ENCODE data around the gene TAS2R14. TPM values are rescaled to one million over a fixed set of nuclear protein-coding genes. Genes with fewer than 3 reads are reported as not detected.

Gene TAS2R14
- polyA plus RNA-seq, 1 donor from 2014 or later: 14.9 TPM

DNA sequence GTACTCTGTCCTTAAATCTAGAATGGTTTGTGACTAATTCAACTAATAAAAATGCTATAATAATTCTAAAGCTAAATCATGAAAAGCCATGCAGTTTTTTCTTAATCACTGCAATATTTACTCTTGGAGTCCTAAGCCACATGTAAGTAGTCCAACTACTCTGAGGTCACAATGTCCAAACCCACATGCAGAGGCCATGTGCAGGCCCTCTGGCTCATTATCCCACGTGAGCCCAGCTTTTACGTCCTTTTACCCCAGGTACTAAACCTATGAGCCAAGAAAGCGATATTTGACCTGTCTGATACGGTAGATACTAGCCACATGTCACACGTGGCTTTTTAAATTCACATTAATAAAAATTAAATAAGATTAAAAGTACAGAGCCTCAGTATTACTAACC, 42.2 kb downstream of the TAS2R14 start:
- no peaks in the 10 kb centered on the region for H4K20me1 ChIP-seq (ENCODE audit: insufficient read depth)
- H3K27ac ChIP-seq (ENCODE audit: low read length): no peak overlapping the region
- TF ChIP-seq, protein P1, sequence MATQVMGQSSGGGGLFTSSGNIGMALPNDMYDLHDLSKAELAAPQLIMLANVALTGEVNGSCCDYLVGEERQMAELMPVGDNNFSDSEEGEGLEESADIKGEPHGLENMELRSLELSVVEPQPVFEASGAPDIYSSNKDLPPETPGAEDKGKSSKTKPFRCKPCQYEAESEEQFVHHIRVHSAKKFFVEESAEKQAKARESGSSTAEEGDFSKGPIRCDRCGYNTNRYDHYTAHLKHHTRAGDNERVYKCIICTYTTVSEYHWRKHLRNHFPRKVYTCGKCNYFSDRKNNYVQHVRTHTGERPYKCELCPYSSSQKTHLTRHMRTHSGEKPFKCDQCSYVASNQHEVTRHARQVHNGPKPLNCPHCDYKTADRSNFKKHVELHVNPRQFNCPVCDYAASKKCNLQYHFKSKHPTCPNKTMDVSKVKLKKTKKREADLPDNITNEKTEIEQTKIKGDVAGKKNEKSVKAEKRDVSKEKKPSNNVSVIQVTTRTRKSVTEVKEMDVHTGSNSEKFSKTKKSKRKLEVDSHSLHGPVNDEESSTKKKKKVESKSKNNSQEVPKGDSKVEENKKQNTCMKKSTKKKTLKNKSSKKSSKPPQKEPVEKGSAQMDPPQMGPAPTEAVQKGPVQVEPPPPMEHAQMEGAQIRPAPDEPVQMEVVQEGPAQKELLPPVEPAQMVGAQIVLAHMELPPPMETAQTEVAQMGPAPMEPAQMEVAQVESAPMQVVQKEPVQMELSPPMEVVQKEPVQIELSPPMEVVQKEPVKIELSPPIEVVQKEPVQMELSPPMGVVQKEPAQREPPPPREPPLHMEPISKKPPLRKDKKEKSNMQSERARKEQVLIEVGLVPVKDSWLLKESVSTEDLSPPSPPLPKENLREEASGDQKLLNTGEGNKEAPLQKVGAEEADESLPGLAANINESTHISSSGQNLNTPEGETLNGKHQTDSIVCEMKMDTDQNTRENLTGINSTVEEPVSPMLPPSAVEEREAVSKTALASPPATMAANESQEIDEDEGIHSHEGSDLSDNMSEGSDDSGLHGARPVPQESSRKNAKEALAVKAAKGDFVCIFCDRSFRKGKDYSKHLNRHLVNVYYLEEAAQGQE (IDR thresholded peaks at IDR 0.05; ENCODE audit: borderline replicate concordance): no peak
- TF ChIP-seq SMC3 (conservative IDR thresholded peaks at IDR 0.05; ENCODE audit: poor library complexity) (no peak), POLR2AphosphoS5 (IDR thresholded peaks at IDR 0.05) (no peak), MXI1 (conservative IDR thresholded peaks at IDR 0.05; ENCODE audit: poor library complexity, severe bottlenecking) (no peak), EZH2 (IDR thresholded peaks at IDR 0.05; ENCODE audit: borderline replicate concordance, insufficient read depth, low read length, poor library complexity, severe bottlenecking) (no peak), RAD21 (conservative IDR thresholded peaks at IDR 0.05) (no peak), EP300 (conservative IDR thresholded peaks at IDR 0.05; ENCODE audit: poor library complexity, severe bottlenecking) (no peak), TAF1 (IDR thresholded peaks at IDR 0.05; ENCODE audit: low read depth) (no peak)
- H3K9ac ChIP-seq (ENCODE audit: low read length): no peak overlapping the region
- H3F3A ChIP-seq (ENCODE audit: insufficient read depth, low read length, poor library complexity, severe bottlenecking): no peaks in the 10 kb centered on the region
- H3K9me2 ChIP-seq (ENCODE audit: insufficient read depth, low read length): no peaks in the 10 kb centered on the region
- H3K9me3 ChIP-seq (ENCODE audit: low read length): peaks cover 4% of the 10 kb centered on the region
- no peak overlapping the region for H2AFZ ChIP-seq (ENCODE audit: low read depth, low read length)
- no peaks in the 10 kb centered on the region for H3K36me3 ChIP-seq (ENCODE audit: insufficient read depth, low read length)
- no peaks in the 10 kb centered on the region for H3K79me2 ChIP-seq (replicated peaks; ENCODE audit: insufficient read depth, low read length)
- H3K4me3 ChIP-seq (ENCODE audit: low read length): no peak overlapping the region
- H3K4me2 ChIP-seq (ENCODE audit: low read length): no peak overlapping the region
- H3K27me3 ChIP-seq (ENCODE audit: insufficient read depth, low read depth, low read length): no peaks in the 10 kb centered on the region

DNA sequence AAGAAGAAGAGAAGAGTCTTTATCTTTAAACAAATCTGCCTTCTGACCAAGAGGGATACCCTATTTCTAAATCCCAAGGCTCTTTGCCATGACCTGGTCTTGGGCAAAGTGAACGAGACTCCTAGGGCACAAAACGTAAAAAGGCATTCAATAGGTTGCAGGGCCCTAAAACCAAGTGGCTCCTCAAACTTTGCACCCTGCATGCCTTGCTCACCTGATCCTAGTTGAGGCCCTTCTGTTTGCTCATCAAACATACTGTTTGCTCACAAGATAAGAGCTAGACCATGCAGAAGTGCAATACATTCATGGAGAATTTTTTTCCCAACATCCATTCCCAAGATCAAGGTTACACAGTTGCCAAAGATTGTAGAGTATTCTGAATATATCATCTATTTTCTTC, 47.1 kb downstream of the TAS2R14 start:
- TF ChIP-seq, protein P1 (IDR thresholded peaks at IDR 0.05; ENCODE audit: borderline replicate concordance): no peak
- TF ChIP-seq EP300 (conservative IDR thresholded peaks at IDR 0.05; ENCODE audit: poor library complexity, severe bottlenecking) (no peak), POLR2AphosphoS5 (IDR thresholded peaks at IDR 0.05) (no peak), MXI1 (conservative IDR thresholded peaks at IDR 0.05; ENCODE audit: poor library complexity, severe bottlenecking) (no peak), SMC3 (conservative IDR thresholded peaks at IDR 0.05; ENCODE audit: poor library complexity) (no peak), TAF1 (IDR thresholded peaks at IDR 0.05; ENCODE audit: low read depth) (no peak), EZH2 (IDR thresholded peaks at IDR 0.05; ENCODE audit: borderline replicate concordance, insufficient read depth, low read length, poor library complexity, severe bottlenecking) (no peak), RAD21 (conservative IDR thresholded peaks at IDR 0.05) (no peak)
- TF ChIP-seq, protein P2, sequence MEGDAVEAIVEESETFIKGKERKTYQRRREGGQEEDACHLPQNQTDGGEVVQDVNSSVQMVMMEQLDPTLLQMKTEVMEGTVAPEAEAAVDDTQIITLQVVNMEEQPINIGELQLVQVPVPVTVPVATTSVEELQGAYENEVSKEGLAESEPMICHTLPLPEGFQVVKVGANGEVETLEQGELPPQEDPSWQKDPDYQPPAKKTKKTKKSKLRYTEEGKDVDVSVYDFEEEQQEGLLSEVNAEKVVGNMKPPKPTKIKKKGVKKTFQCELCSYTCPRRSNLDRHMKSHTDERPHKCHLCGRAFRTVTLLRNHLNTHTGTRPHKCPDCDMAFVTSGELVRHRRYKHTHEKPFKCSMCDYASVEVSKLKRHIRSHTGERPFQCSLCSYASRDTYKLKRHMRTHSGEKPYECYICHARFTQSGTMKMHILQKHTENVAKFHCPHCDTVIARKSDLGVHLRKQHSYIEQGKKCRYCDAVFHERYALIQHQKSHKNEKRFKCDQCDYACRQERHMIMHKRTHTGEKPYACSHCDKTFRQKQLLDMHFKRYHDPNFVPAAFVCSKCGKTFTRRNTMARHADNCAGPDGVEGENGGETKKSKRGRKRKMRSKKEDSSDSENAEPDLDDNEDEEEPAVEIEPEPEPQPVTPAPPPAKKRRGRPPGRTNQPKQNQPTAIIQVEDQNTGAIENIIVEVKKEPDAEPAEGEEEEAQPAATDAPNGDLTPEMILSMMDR (IDR thresholded peaks at IDR 0.05; ENCODE audit: poor library complexity, severe bottlenecking): no peak
- H3K9me3 ChIP-seq (ENCODE audit: low read length): no peaks in the 10 kb centered on the region

More for the DNA sequence above, 47.1 kb downstream of the TAS2R14 start:
- Histone ChIP-seq H3K9me2 (ENCODE audit: insufficient read depth, low read length) (no peaks in the 10 kb centered on the region), H2AFZ (ENCODE audit: low read depth, low read length) (no peak overlapping the region), H3K4me2 (ENCODE audit: low read length) (no peak overlapping the region), H3K79me2 (replicated peaks; ENCODE audit: insufficient read depth, low read length) (no peaks in the 10 kb centered on the region), H4K20me1 (ENCODE audit: insufficient read depth) (no peaks in the 10 kb centered on the region), H3K9ac (ENCODE audit: low read length) (no peak overlapping the region), H3K27me3 (ENCODE audit: insufficient read depth, low read depth, low read length) (no peaks in the 10 kb centered on the region), H3F3A (ENCODE audit: insufficient read depth, low read length, poor library complexity, severe bottlenecking) (no peaks in the 10 kb centered on the region), H3K36me3 (ENCODE audit: insufficient read depth, low read length) (no peaks in the 10 kb centered on the region), H3K27ac (ENCODE audit: low read length) (no peak overlapping the region), H3K4me3 (ENCODE audit: low read length) (no peak overlapping the region)

All from neural cell (in vitro differentiated cells).